NT2/D1 (cell line): Measurements from ENCODE around the gene PDZRN3.

Experiments used
- DNase-seq: peaks from one replicate; pipeline ENCODE4 v3.0.0-alpha.2; 2011; ENCODE audit warnings: low read depth, low spot score
- H3K27me3 ChIP-seq: 2 replicates; pipeline ENCODE4 v1.6.0; 2011; ENCODE audit warnings: mild to moderate bottlenecking; ENCODE audit not compliant: insufficient read length, insufficient read depth
- H3K36me3 ChIP-seq: 2 replicates; pipeline ENCODE4 v1.6.1; 2011; ENCODE audit warnings: mild to moderate bottlenecking, low read length, mixed read lengths; ENCODE audit not compliant: insufficient read depth, insufficient read length
- H3K4me1 ChIP-seq: 2 replicates; pipeline ENCODE4 v1.5.1; 2011; ENCODE audit not compliant: insufficient read depth, insufficient read length
- H3K4me3 ChIP-seq: 2 replicates; pipeline ENCODE4 v1.5.1; 2011; ENCODE audit warnings: low read depth; ENCODE audit not compliant: insufficient read length
- H3K9ac ChIP-seq: 2 replicates; pipeline ENCODE4 v1.6.0; 2011; ENCODE audit warnings: low read depth; ENCODE audit not compliant: insufficient read length
- H3K9me3 ChIP-seq: 2 replicates; pipeline ENCODE4 v1.5.1; 2011; ENCODE audit warnings: mild to moderate bottlenecking, low read length; ENCODE audit not compliant: insufficient read depth
- SUZ12 ChIP-seq: IDR thresholded peaks from 2 replicates; pipeline ENCODE4 v1.6.1; 2011; ENCODE audit not compliant: insufficient read length, insufficient read depth; ENCODE audit errors: extremely low read depth
- YY1 ChIP-seq: IDR thresholded peaks from 2 replicates; pipeline ENCODE4 v1.6.1; 2011; ENCODE audit not compliant: insufficient read length, insufficient read depth
- ZNF274 ChIP-seq: IDR thresholded peaks from 2 replicates; pipeline ENCODE4 v1.6.1; 2011; ENCODE audit warnings: mild to moderate bottlenecking, low read depth, low read length

Gene PDZRN3

DNA sequence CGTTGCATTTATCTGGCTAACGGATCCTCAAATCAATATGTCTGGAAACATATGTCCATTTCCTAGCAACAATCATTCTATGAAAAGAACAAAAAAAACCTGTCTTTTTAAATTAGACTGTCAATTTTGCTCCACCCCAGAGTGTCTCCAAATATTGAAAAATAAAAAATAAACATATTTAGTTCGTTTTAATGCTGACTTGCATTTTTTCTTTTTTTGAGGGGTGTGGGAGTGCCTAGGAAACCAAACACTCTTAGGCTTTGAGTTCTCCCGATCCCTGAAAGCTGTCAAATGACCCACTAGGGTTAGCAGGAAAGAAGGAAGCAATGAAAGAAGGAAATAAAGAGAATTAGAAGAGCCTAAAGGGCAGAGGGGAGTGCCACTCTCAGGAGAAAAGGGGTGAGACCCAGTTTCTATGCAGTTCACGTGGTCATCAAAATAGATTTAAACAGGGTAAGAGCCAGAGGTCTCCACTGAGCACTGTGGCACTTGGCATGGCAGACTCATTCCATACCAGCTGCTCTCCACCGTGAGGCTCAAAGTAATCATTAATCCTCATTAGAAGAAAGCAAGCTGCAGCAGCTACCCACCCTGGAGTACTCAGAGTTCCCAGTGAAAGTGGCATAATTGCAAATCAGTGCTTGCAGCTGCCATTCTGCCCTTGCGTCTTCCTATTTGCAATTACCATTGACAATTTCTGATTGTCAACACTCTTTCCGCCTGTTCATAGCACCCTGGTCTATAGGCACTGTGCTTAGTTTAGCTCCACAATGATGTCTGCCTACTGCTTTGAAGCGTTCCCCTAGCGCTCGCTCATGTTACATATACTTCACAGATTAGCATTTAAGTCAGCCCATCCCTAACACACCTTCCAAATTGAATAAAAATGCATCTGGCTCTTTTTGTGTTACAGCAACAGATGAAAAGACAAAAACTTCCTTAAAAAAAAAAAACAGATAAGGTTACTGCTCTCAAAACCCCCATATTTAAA lies 32.3 kb downstream of the PDZRN3 start:
- Histone ChIP-seq H3K9ac (no peak overlapping the region), H3K9me3 (no peaks in the 10 kb centered on the region), H3K4me3 (no peak overlapping the region), H3K27me3 (no peaks in the 10 kb centered on the region), H3K36me3 (no peaks in the 10 kb centered on the region), H3K4me1 (no peaks in the 10 kb centered on the region)
- DNase-seq, result no peak
- TF ChIP-seq SUZ12 (no peak), ZNF274 (no peak), YY1 (no peak)

DNA sequence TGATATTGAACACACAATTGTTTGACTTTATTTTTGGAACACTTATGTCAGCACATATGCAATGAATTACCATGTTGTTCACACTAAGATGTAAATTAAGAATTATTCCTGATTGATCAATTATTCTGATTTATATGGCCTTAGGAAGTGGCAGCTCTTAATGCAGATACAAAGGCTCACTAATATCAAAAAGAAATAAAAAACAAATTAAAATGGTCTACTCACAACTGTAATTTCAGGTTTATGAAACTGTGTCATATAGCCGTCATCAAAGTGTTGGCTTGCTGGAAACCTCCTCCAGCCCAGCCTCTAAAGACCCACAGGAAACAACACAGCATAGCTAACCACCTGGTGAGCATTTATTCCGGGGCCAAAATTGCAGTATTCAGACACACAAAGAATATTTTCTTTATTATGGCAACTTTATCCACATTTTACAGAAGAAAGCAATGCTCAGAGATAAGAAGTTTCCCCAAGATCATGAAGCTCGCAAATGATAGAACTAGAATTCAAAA lies 33.4 kb downstream of the PDZRN3 start:
- no peak for DNase-seq
- Histone ChIP-seq H3K9ac (no peak overlapping the region), H3K36me3 (no peaks in the 10 kb centered on the region), H3K4me3 (no peak overlapping the region), H3K9me3 (no peaks in the 10 kb centered on the region), H3K27me3 (no peaks in the 10 kb centered on the region), H3K4me1 (no peaks in the 10 kb centered on the region)
- TF ChIP-seq SUZ12, result no peak
- no peak for TF ChIP-seq ZNF274
- no peak for TF ChIP-seq YY1

DNA sequence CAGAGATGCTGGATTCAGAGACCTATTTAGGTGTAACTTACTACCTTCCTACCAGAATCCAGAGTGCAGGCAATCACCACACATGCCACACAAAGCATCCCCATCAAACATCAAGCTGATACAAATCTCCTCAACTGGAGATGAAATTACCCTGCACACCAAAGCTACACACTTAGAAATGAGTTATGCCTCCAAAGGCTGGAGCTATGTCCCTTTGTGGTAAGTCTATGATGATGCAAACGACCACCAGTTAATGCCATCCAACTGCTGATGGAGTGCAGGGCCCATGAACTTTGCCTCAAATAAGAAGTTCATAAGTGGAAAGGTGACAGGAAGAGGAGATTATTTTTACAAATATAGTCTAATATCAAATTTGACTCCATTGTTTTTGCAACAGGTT lies 38.1 kb downstream of the PDZRN3 start:
- no peak for TF ChIP-seq YY1
- no peak overlapping the region for H3K4me3 ChIP-seq
- no peak overlapping the region for H3K9ac ChIP-seq
- H3K27me3 ChIP-seq, result no peaks in the 10 kb centered on the region
- no peaks in the 10 kb centered on the region for H3K36me3 ChIP-seq
- DNase-seq, result no peak
- H3K4me1 ChIP-seq, result no peaks in the 10 kb centered on the region
- H3K9me3 ChIP-seq, result no peaks in the 10 kb centered on the region

DNA sequence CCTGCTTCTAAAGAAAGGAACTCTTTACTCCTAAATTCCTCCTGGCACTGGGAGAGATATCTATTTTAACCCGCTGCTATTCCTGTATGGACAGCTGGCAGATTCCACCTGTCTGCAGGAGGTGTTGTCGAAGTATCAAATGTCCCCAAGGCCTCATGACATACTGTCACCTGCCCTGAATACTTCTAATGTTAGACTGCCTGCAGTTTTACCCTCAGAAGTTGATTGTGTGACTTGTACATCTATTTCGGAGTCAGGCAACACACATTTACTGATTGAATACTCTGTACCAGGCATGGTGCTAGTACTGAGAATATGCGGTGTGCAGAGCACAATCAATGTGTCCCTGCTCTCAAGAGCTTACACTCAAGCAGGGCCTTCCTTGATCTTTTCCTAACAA lies 38.6 kb downstream of the PDZRN3 start:
- DNase-seq, result no peak
- H3K9me3 ChIP-seq, result no peaks in the 10 kb centered on the region
- H3K27me3 ChIP-seq, result no peaks in the 10 kb centered on the region

DNA sequence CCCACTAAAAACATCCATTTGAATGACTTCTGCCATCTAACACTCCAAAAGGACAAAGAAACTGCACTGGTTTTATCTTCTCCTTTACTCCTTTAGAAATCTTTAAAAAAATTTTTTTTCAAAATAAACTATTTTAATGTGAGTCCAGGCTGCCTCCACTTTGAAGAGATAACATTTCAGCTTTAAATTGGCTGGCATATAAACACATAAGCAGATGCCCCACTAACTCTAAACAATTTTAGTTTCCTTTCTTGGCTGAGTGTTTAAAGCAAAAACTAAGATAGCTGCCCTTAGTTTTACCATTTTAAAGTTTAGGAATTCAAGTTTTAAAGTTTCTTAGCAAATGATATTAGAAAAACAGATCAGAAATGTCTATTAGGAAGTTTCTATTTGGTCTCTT lies 39.9 kb downstream of the PDZRN3 start:
- no peaks in the 10 kb centered on the region for H3K27me3 ChIP-seq
- no peaks in the 10 kb centered on the region for H3K9me3 ChIP-seq
- H3K9ac ChIP-seq, result no peak overlapping the region
- no peak overlapping the region for H3K4me3 ChIP-seq
- H3K4me1 ChIP-seq, result no peaks in the 10 kb centered on the region
- TF ChIP-seq ZNF274 (no peak), YY1 (no peak), SUZ12 (no peak)
- no peaks in the 10 kb centered on the region for H3K36me3 ChIP-seq
- DNase-seq, result no peak

More for the DNA sequence above, 38.6 kb downstream of the PDZRN3 start:
- Histone ChIP-seq H3K4me3 (no peak overlapping the region), H3K36me3 (no peaks in the 10 kb centered on the region), H3K4me1 (no peaks in the 10 kb centered on the region), H3K9ac (no peak overlapping the region)
- TF ChIP-seq SUZ12 (no peak), ZNF274 (no peak), YY1 (no peak)

DNA sequence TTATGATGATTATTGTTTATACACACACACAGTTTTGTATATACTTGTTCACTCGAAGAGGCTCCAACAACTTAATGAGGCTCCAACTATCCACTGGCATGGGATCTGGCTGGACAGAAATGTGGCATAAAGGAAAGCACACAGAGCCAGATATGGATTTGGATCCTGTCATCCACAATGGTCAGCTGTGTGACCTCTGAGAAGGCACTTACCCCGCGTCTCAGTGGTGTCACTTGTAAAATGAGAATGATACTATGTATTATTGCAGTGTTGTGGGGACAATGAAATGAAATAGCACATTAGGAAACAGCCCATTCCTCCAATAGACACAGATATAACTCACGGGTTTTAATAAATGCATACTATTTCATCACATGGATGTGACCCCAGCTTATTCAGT lies 42.2 kb downstream of the PDZRN3 start:
- TF ChIP-seq YY1 (no peak), ZNF274 (no peak), SUZ12 (no peak)
- DNase-seq, result no peak
- Histone ChIP-seq H3K4me1 (no peaks in the 10 kb centered on the region), H3K9ac (no peak overlapping the region), H3K9me3 (no peaks in the 10 kb centered on the region), H3K27me3 (no peaks in the 10 kb centered on the region), H3K36me3 (no peaks in the 10 kb centered on the region), H3K4me3 (no peak overlapping the region)

DNA sequence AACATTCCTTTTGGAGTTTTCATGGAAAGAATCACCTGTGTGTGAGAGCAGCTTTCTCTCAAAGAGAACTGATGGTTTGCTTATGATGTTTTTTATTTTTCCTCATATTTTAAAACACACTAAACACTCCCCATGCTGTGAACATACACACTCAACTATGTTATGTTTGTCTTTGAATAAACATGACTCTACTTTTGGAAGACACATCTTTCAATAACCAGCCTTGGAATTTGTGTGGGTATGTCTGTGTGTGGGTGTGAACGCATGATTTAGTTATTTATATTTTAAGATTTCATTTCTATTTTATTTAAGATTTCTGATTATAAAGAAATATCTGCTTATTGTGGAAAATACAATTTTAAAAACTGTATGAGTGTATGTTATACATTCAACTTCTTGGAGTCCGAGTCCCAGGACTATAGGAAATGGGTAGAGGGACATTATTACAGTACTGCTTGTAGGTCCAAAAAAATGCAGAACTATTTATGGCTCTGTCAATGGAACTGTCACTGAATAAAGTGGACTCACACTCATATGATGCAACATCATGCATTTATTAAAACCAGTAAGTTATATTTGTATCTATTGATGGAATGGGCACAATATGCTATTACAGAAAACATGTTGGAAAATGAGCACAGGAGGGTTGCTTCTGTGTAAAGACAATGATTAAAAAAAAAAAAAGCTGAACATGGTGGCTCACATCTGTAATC lies 43.5 kb downstream of the PDZRN3 start:
- TF ChIP-seq YY1 (no peak), ZNF274 (no peak), SUZ12 (no peak)
- Histone ChIP-seq H3K9ac (no peak overlapping the region), H3K4me1 (no peaks in the 10 kb centered on the region), H3K36me3 (no peaks in the 10 kb centered on the region), H3K27me3 (no peaks in the 10 kb centered on the region), H3K4me3 (no peak overlapping the region), H3K9me3 (no peaks in the 10 kb centered on the region)
- no peak for DNase-seq
